Fibroblast of lung (primary cell): ENCODE measurements around the gene GALNT2.

Experiments
- EZH2 ChIP-seq: IDR thresholded peaks from 2 replicates; pipeline ENCODE4 v1.5.1; 2012; ENCODE audit warnings: low read length, control low read depth, mild to moderate bottlenecking; ENCODE audit errors: missing control alignments
- TF ChIP-seq, protein P1 (sequence below), 2 donors: IDR thresholded peaks in 1 of 2; conservative IDR thresholded peaks in 1 of 2; 1 replicate in 1 of 2; 2 replicates in 1 of 2; pipeline ENCODE4 v1.5.1; 2011 to 2012; ENCODE audit warnings: low read length in 2 of 2, control low read depth in 1 of 2, inconsistent platforms in 1 of 2, low read depth in 1 of 2, mild to moderate bottlenecking in 1 of 2

- TF ChIP-seq, protein P1, sequence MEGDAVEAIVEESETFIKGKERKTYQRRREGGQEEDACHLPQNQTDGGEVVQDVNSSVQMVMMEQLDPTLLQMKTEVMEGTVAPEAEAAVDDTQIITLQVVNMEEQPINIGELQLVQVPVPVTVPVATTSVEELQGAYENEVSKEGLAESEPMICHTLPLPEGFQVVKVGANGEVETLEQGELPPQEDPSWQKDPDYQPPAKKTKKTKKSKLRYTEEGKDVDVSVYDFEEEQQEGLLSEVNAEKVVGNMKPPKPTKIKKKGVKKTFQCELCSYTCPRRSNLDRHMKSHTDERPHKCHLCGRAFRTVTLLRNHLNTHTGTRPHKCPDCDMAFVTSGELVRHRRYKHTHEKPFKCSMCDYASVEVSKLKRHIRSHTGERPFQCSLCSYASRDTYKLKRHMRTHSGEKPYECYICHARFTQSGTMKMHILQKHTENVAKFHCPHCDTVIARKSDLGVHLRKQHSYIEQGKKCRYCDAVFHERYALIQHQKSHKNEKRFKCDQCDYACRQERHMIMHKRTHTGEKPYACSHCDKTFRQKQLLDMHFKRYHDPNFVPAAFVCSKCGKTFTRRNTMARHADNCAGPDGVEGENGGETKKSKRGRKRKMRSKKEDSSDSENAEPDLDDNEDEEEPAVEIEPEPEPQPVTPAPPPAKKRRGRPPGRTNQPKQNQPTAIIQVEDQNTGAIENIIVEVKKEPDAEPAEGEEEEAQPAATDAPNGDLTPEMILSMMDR (conservative IDR thresholded peaks at IDR 0.05 in 1 of 2, IDR thresholded peaks at IDR 0.05 in 1 of 2; ENCODE audit: low read depth in 1 of 2, low read length in 2 of 2) = peak; percentile 97 to 98
- no peak for TF ChIP-seq EZH2
These were observed 243.5 kb downstream of the GALNT2 start for GRCh38 chr1:230310381-230311163.
